GM12865 (cell line): ENCODE data around the gene ACTR2.

ENCODE experiments used
- DNase-seq: peaks from one replicate; pipeline ENCODE4 v3.0.0; 2010; ENCODE audit warnings: low read depth
- H3K4me3 ChIP-seq: 2 replicates; pipeline ENCODE4 v1.5.1; 2011; ENCODE audit warnings: mild to moderate bottlenecking, low read depth, low read length, control low read depth
- CTCF ChIP-seq: IDR thresholded peaks from 2 replicates; pipeline ENCODE4 v1.5.1; 2011; ENCODE audit warnings: low read length, control low read depth, low read depth, inconsistent platforms; ENCODE audit not compliant: insufficient read depth; ENCODE audit errors: missing control alignments

ACTR2 gene

GRCh38 chr2:65317841-65318240, 90.2 kb downstream of the ACTR2 start:
- no peak overlapping the region for H3K4me3 ChIP-seq
- DNase-seq, result no peak
- no peak for TF ChIP-seq CTCF

- DNase-seq, result peak; percentile 32
- no peak for TF ChIP-seq CTCF
Observed at GRCh38 chr2:65319072-65319673, 91.5 kb downstream of the ACTR2 start.

GRCh38 chr2:65319674-65320041, 92.0 kb downstream of the ACTR2 start:
- no peak for TF ChIP-seq CTCF
- DNase-seq, result no peak
- H3K4me3 ChIP-seq, result no peak overlapping the region

More at GRCh38 chr2:65319072-65319673, 91.5 kb downstream of the ACTR2 start:
- no peak overlapping the region for H3K4me3 ChIP-seq

- H3K4me3 ChIP-seq, result no peak overlapping the region
- peak; percentile 73 for DNase-seq
- peak; percentile 51 for TF ChIP-seq CTCF
Observed at GRCh38 chr2:65320042-65320725, 92.6 kb downstream of the ACTR2 start.
